Natural killer cell (primary cell): Measurements from ENCODE around the gene PCDHA13. TPM values are rescaled to one million over a fixed set of nuclear protein-coding genes. Genes with fewer than 3 reads are reported as not detected.

Source experiments
- ATAC-seq, 3 donors: fragments of 150-1000 bp in 2 of 3; fragments of 200-7000 bp in 1 of 3; cut with Tn5 transposase; 1 replicate in 1 of 3; 2 replicates in 2 of 3; pipeline ENCODE4 v1.10.0; 2021; ENCODE audit warnings: mild to moderate bottlenecking in 2 of 3, moderate library complexity in 2 of 3
- DNase-seq, 2 donors: peaks; one replicate each; pipeline versions ENCODE4 v3.0.0 to v3.0.0-alpha.2; 2013 to 2021; ENCODE audit warnings: mixed read lengths in 1 of 2
- H3K27ac ChIP-seq: one replicate; pipeline ENCODE4 v1.5.1; 2013; ENCODE audit warnings: mild to moderate bottlenecking, low read length
- H3K27me3 ChIP-seq: one replicate; pipeline ENCODE4 v1.6.1; 2013; ENCODE audit warnings: low read length; ENCODE audit not compliant: control insufficient read depth, insufficient read depth
- H3K36me3 ChIP-seq: one replicate; pipeline ENCODE4 v1.6.1; 2013; ENCODE audit warnings: low read length; ENCODE audit not compliant: control insufficient read depth, insufficient read depth
- H3K4me1 ChIP-seq: one replicate; pipeline ENCODE4 v1.6.1; 2013; ENCODE audit warnings: low read length; ENCODE audit not compliant: control insufficient read depth, insufficient read depth
- H3K4me3 ChIP-seq: one replicate; pipeline ENCODE4 v1.5.1; 2013; ENCODE audit warnings: low read length
- H3K9me3 ChIP-seq: one replicate; pipeline ENCODE4 v1.6.1; 2013; ENCODE audit warnings: low read length; ENCODE audit not compliant: control insufficient read depth, insufficient read depth
- H3K27ac Mint-ChIP-seq, 2 donors: one replicate each; pipeline ENCODE4 v1.8.0; 2022; ENCODE audit warnings: mild to moderate bottlenecking in 2 of 2, mixed read lengths in 2 of 2, moderate library complexity in 1 of 2
- H3K27me3 Mint-ChIP-seq, 2 donors: one replicate each; pipeline ENCODE4 v1.8.0; 2022; ENCODE audit warnings: low read depth in 2 of 2, mixed read lengths in 2 of 2
- H3K36me3 Mint-ChIP-seq: one replicate; pipeline ENCODE4 v1.8.0; 2022; ENCODE audit warnings: mixed read lengths
- H3K4me1 Mint-ChIP-seq, 2 donors: one replicate each; pipeline ENCODE4 v1.8.0; 2022; ENCODE audit warnings: mixed read lengths in 2 of 2
- H3K4me3 Mint-ChIP-seq: one replicate; pipeline ENCODE4 v1.8.0; 2022; ENCODE audit warnings: mild to moderate bottlenecking, moderate library complexity, mixed read lengths
- H3K9me3 Mint-ChIP-seq, 2 donors: one replicate each; pipeline ENCODE4 v1.8.0; 2022; ENCODE audit warnings: mixed read lengths in 2 of 2
- WGBS: methylation state at CpG from one replicate; pipeline ENCODE4 v1.1.7; 2013; ENCODE audit warnings: missing lambda C conversion rate; ENCODE audit not compliant: insufficient coverage; 5-methylcytosine and 5-hydroxymethylcytosine counted together
- intact Hi-C: fragments of 100-400 bp; cut with micrococcal nuclease; formaldehyde crosslinking; loops from one replicate; pipeline ENCODE4 v1.14.2; 2022
- total RNA-seq, 4 donors: library from RNA; stranded (reverse); fragments of 120-200 nt in 1 of 4; gene quantifications; one replicate each; pipeline versions ENCODE4 v1.2.3 to v1.2.4, GENCODE V29; 2013 to 2022
- TF ChIP-seq, protein P1 (sequence below): fragments of 200-600 bp; IDR thresholded peaks from one replicate; pipeline ENCODE4 v1.8.0; 2022; ENCODE audit warnings: antibody characterized with exemption

PCDHA13 gene
- total RNA-seq, 3 donors from 2014 or later (not counting 1 experiment from before 2014, with no cell fraction given), result not detected

DNA sequence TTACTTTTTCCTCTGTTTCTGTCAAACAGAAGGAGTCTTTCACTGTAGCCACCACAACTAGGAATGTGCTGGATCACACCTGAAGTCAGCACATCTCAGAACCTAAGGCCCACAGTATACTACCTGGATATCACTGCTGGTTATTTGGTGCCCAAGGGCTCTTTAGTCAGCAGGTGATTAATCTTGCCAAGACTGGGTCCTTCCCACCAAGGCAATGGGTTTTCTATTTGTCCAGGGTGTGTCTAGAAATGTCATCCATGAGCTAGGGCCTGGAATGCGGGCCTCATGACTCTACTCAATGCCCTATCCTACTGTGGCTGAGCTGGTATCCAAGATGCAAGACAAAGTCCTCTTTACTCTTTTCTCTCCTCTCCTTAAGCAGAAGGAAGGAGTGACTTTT lies 34.4 kb downstream of the PCDHA13 start:
- Histone ChIP-seq H3K27me3 (no peaks in the 10 kb centered on the region), H3K9me3 (no peaks in the 10 kb centered on the region), H3K36me3 (no peaks in the 10 kb centered on the region), H3K27ac (no peak overlapping the region), H3K4me1 (no peaks in the 10 kb centered on the region), H3K4me3 (no peak overlapping the region)
- Mint-ChIP-seq H3K27ac (no peak overlapping the region), H3K36me3 (peaks cover 17% of the 10 kb centered on the region), H3K9me3 (peaks cover 12 to 19% of the 10 kb centered on the region in 2 donors), H3K4me1 (no peaks in the 10 kb centered on the region), H3K4me3 (no peak overlapping the region), H3K27me3 (no peaks in the 10 kb centered on the region)
- TF ChIP-seq, protein P1, sequence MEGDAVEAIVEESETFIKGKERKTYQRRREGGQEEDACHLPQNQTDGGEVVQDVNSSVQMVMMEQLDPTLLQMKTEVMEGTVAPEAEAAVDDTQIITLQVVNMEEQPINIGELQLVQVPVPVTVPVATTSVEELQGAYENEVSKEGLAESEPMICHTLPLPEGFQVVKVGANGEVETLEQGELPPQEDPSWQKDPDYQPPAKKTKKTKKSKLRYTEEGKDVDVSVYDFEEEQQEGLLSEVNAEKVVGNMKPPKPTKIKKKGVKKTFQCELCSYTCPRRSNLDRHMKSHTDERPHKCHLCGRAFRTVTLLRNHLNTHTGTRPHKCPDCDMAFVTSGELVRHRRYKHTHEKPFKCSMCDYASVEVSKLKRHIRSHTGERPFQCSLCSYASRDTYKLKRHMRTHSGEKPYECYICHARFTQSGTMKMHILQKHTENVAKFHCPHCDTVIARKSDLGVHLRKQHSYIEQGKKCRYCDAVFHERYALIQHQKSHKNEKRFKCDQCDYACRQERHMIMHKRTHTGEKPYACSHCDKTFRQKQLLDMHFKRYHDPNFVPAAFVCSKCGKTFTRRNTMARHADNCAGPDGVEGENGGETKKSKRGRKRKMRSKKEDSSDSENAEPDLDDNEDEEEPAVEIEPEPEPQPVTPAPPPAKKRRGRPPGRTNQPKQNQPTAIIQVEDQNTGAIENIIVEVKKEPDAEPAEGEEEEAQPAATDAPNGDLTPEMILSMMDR, result no peak
- DNase-seq (no peak), ATAC-seq (no peak)
- intact Hi-C loops, result no loop called here
- WGBS, result no CpG with 5 or more reads among the region's 1 CpG

DNA sequence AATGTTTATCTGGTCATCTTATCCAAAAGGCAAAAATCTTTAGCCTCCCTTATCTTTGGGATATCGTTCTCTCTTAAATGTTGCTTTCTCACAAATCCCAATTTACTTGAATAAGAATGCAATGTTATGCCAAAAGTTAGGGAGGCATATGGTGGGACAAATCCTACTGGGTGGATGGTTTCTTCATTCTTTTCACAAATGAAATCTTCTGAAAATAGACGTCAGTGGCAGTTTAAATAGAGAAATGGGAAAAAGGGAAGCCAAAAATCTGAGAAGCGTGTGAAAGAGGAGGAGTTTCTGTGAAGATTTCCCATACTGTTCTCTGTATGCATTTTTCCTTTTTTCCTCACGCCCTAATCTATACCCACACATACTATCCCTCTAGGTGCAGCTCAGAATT lies 41.7 kb downstream of the PCDHA13 start:
- Histone ChIP-seq H3K27ac (no peak overlapping the region), H3K4me1 (peaks cover 16% of the 10 kb centered on the region), H3K36me3 (no peaks in the 10 kb centered on the region), H3K4me3 (no peak overlapping the region), H3K27me3 (peaks cover 24% of the 10 kb centered on the region), H3K9me3 (peaks cover 12% of the 10 kb centered on the region)
- TF ChIP-seq, protein P1, result no peak
- 50% methylated on average over 2 of the region's 4 CpGs for WGBS
- H3K36me3 Mint-ChIP-seq, result no peaks in the 10 kb centered on the region
- H3K27ac Mint-ChIP-seq, result no peak overlapping the region
- H3K27me3 Mint-ChIP-seq, result peaks cover 6 to 11% of the 10 kb centered on the region in 2 donors
- peaks cover 0 to 4% of the 10 kb centered on the region in 2 donors for H3K4me1 Mint-ChIP-seq
- ATAC-seq (no peak), DNase-seq (no peak)
- intact Hi-C loops, result no loop called here
- no peak overlapping the region for H3K4me3 Mint-ChIP-seq
- peaks cover 3 to 6% of the 10 kb centered on the region in 2 donors for H3K9me3 Mint-ChIP-seq

DNA sequence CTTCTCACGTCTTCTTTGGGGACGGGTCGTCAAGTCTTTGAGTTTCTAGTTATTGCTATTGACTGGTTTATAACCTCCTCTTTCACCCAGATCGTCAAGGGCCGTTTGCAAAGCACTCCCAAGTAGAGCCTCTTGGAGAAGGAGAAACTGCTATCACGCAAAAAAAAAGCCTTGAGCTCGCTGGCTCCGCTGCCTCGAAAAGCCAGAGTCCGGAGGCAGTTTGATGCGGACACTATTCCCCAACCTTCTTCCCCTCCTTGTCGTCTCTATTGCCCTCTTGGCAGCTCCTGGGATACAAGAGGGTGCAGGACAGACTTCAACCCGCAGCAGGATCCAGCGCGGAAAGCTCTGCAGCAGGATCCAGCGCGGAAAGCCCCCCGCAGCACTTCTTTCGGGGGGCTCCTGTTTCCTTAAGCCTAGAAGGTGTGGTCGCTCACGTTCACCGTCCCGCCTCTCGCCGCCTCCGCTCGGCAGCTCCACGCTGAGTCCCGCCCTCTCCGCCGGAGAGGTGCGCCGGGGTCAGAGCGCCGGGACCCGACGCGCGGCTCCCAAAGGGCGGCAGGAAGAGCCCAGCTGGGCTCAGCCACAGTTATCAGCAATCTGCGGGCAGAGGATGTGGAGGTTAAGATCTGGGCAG lies 44.0 kb downstream of the PCDHA13 start, which contains the start of gene PCDHAC1:
PCDHAC1 (plus strand) TSS at position 494 of the 637 bp plus-strand sequence. CDS start 594 bp downstream, outside the sequence.
- no peak for ATAC-seq
- H3K4me1 ChIP-seq, result peaks cover 16% of the 10 kb centered on the region
- peaks cover 24% of the 10 kb centered on the region for H3K27me3 ChIP-seq
- intact Hi-C loops, result no loop called here
- H3K4me3 Mint-ChIP-seq, result peak within 1 kb of the TSS; percentile 25
- 10% methylated on average over 41 of the region's 41 CpGs for WGBS
- no peaks in the 10 kb centered on the region for H3K36me3 ChIP-seq
- H3K27ac Mint-ChIP-seq, result no peak within 1 kb of the TSS
- DNase-seq, result peak in 1 of 2 donors; percentile 25
- H3K4me1 Mint-ChIP-seq, result peaks cover 0 to 4% of the 10 kb centered on the region in 2 donors
- H3K9me3 ChIP-seq, result peaks cover 12% of the 10 kb centered on the region
- TF ChIP-seq, protein P1, result no peak
- no peak within 1 kb of the TSS for H3K4me3 ChIP-seq
- H3K27ac ChIP-seq, result no peak within 1 kb of the TSS
- peaks cover 0 to 2% of the 10 kb centered on the region in 2 donors for H3K9me3 Mint-ChIP-seq
- H3K36me3 Mint-ChIP-seq, result no peaks in the 10 kb centered on the region
- H3K27me3 Mint-ChIP-seq, result peaks cover 6 to 18% of the 10 kb centered on the region in 2 donors
